CD4-positive, CD25-positive, alpha-beta regulatory T cell (primary cell): ENCODE results near the gene ARRDC3. TPM values are rescaled to one million over a fixed set of nuclear protein-coding genes. Genes with fewer than 3 reads are reported as not detected.
A peak's percentile ranks its signal among the peaks of the same experiment; 100 is the strongest.
"Not testable (repeated sequence)": the region's sequence is repeated elsewhere in the genome, so short reads cannot be mapped to it uniquely, and the experiment has no call there.

Source experiments
- ATAC-seq, 2 donors: fragments of 150-1000 bp; cut with Tn5 transposase; one replicate each; pipeline ENCODE4 v1.10.0; 2021; ENCODE audit warnings: low read depth in 2 of 2, moderate number of reproducible peaks in 2 of 2, moderate library complexity in 1 of 2
- DNase-seq, 3 donors: peaks; one replicate each; pipeline versions ENCODE4 v3.0.0 to v3.0.0-alpha.2; 2012 to 2022; ENCODE audit warnings: mixed read lengths in 1 of 3
- H3K27ac ChIP-seq: one replicate; pipeline ENCODE4 v1.7.0; 2013; ENCODE audit warnings: mild to moderate bottlenecking, low read length; ENCODE audit not compliant: insufficient read depth, poor library complexity, severe bottlenecking
- H3K27me3 ChIP-seq: one replicate; pipeline ENCODE4 v1.7.0; 2013; ENCODE audit warnings: low read length; ENCODE audit not compliant: control insufficient read depth, insufficient read depth
- H3K36me3 ChIP-seq: one replicate; pipeline ENCODE4 v1.7.0; 2013; ENCODE audit warnings: mild to moderate bottlenecking, low read length, moderate library complexity; ENCODE audit not compliant: control insufficient read depth, insufficient read depth
- H3K4me1 ChIP-seq: 2 replicates; pipeline ENCODE4 v1.7.0; 2013; ENCODE audit warnings: mild to moderate bottlenecking, low read length; ENCODE audit not compliant: insufficient read depth, control insufficient read depth, poor library complexity, severe bottlenecking
- H3K4me3 ChIP-seq: one replicate; pipeline ENCODE4 v1.7.0; 2013; ENCODE audit warnings: low read depth, mild to moderate bottlenecking, low read length, moderate library complexity
- H3K9me3 ChIP-seq, 2 experiments: 1 replicate in 1 of 2; 2 replicates in 1 of 2; pipeline ENCODE4 v1.7.0; 2013; ENCODE audit warnings: low read length in 2 of 2, mild to moderate bottlenecking in 1 of 2, moderate library complexity in 1 of 2; ENCODE audit not compliant: control insufficient read depth in 2 of 2
- H3K27ac Mint-ChIP-seq, 3 donors: one replicate each; pipeline ENCODE4 v1.8.0; 2020 to 2022; ENCODE audit warnings: mild to moderate bottlenecking in 3 of 3, mixed read lengths in 3 of 3, moderate library complexity in 2 of 3
- H3K27me3 Mint-ChIP-seq: one replicate; pipeline ENCODE4 v1.8.0; 2022; ENCODE audit warnings: mild to moderate bottlenecking, mixed read lengths
- H3K36me3 Mint-ChIP-seq: one replicate; pipeline ENCODE4 v1.8.0; 2020; ENCODE audit warnings: mixed read lengths
- H3K4me1 Mint-ChIP-seq, 4 donors: one replicate each; pipeline ENCODE4 v1.8.0; 2020 to 2022; ENCODE audit warnings: mixed read lengths in 4 of 4, mild to moderate bottlenecking in 1 of 4
- H3K4me3 Mint-ChIP-seq, 4 donors: one replicate each; pipeline ENCODE4 v1.8.0; 2020 to 2022; ENCODE audit warnings: mild to moderate bottlenecking in 4 of 4, mixed read lengths in 4 of 4, moderate library complexity in 3 of 4
- H3K9me3 Mint-ChIP-seq, 7 donors: one replicate each; pipeline ENCODE4 v1.8.0; 2020 to 2022; ENCODE audit warnings: mixed read lengths in 7 of 7, mild to moderate bottlenecking in 3 of 7, moderate library complexity in 2 of 7
- polyA plus RNA-seq, 4 donors: library from polyadenylated mRNA; unstranded; fragments of 300-500 nt; fragmentation: Illumina TruSeq; gene quantifications; one replicate each; pipeline ENCODE4 v1.2.3, GENCODE V29; 2021
- total RNA-seq: library from RNA; stranded (reverse); gene quantifications from one replicate; pipeline ENCODE4 v1.2.3, GENCODE V29; 2022

Gene ARRDC3
- total and polyA plus RNA-seq, 5 donors from 2014 or later: 102 to 228 (median 187) TPM

DNA sequence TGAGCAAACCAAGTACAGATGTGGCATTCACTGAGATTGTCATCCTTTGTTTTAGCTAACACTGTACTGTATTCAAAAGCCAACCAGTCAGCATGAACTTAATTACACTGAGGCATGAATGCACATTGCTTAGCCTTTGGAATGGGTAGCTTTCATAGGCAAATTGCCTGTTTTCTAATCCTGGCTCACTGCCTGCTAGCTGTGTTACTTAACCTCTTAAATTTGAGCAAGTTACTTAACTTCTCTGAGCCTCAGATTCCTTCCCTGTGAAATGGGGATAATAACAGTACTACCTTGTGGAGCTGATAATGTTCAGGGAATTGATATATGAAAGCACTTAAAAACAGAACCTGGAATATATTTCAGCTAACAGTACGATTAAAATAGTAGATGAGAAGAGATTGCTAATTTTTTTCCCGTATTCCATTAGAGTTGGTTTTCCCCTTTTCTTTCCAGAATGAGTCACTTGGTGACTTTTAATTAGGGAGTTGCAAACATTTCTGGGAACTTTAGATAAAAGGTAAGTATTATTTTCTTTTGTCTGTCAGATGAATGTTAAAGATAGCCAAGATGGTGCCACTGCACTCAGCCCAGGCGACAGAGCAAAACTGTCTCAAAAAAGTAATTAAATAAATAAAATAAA, 43.9 kb downstream of the ARRDC3 start:
- peaks cover 3% of the 10 kb centered on the region for H3K27me3 Mint-ChIP-seq
- H3K36me3 Mint-ChIP-seq: no peaks in the 10 kb centered on the region
- no peak overlapping the region for H3K27ac ChIP-seq
- no peak for DNase-seq
- H3K27me3 ChIP-seq: no peaks in the 10 kb centered on the region
- no peaks in the 10 kb centered on the region for H3K4me1 Mint-ChIP-seq
- H3K9me3 ChIP-seq: no peaks in the 10 kb centered on the region
- no peak for ATAC-seq
- no peak overlapping the region for H3K27ac Mint-ChIP-seq
- no peak overlapping the region for H3K4me3 ChIP-seq
- H3K4me1 ChIP-seq: no peaks in the 10 kb centered on the region
- no peaks in the 10 kb centered on the region for H3K9me3 Mint-ChIP-seq
- no peaks in the 10 kb centered on the region for H3K36me3 ChIP-seq
- no peak overlapping the region for H3K4me3 Mint-ChIP-seq

DNA sequence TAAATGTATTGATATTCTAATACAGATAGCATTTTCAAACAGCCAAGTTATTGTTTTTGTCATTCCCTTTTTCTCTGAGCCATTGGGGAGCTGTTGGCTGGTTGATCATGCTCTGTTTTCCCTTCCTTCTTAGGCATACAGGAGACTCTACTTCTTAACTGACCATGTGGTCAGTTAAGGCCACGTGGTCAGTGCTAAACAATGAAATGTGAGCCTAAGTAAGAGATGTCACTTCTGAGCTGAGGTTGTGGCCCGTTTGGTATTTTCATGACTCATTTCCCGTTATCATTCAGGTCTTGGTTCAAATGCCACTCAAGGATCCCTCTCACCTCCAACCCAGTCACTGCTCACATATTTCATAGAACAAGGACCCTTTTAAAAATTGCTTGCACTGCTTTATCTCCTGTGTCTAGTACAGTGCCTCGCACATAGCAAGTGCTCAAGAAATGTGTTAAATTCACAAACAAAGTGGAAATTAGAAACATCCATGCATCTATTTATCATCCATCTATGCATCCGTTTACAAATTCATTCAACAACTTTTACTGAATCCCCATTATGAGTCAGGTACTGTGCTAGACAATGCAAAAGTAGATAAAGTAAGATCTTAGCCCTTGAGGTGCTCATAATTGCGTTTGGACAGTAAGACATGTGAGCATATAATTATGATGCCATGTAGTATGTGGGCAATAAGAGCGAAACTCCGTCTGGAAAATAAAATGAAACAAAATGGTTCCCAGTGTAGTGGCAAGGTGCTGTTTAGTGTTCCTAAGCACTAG, 50.7 kb downstream of the ARRDC3 start:
- Histone ChIP-seq H3K4me3 (no peak overlapping the region), H3K4me1 (no peaks in the 10 kb centered on the region), H3K27me3 (no peaks in the 10 kb centered on the region), H3K27ac (no peak overlapping the region), H3K9me3 (no peaks in the 10 kb centered on the region), H3K36me3 (no peaks in the 10 kb centered on the region)
- H3K27me3 Mint-ChIP-seq: no peaks in the 10 kb centered on the region
- H3K4me1 Mint-ChIP-seq: peaks cover under 1 to 22% (median 10%) of the 10 kb centered on the region in 4 donors
- H3K9me3 Mint-ChIP-seq: no peaks in the 10 kb centered on the region
- peak in 1 of 3 donors; percentile 61 for DNase-seq
- H3K36me3 Mint-ChIP-seq: no peaks in the 10 kb centered on the region
- H3K27ac Mint-ChIP-seq: peak overlapping the region; percentile 13 to 82 (median 21)
- ATAC-seq: peak; percentile 57 to 69
- H3K4me3 Mint-ChIP-seq: no peak overlapping the region

DNA sequence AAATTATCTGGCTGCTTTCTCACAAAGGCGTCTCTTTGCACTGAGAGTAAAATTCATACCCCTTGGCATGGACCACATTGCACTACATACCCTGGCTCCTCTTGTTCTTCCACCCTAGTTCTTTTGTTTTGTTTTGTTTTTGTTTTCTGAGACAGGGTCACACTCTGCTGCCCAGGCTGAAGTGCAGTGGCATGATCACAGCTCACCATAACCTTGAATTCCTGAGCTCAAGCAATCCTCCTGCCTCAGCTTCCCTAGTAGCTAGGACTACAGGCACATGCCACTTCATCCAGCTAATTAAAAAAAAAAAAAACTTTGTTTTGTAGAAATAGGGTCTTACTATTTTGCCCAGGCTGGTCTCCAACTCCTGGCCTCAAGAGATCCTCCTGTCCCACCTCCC, 51.4 kb downstream of the ARRDC3 start:
- no peaks in the 10 kb centered on the region for H3K27me3 ChIP-seq
- H3K27ac ChIP-seq: no peak overlapping the region
- no peaks in the 10 kb centered on the region for H3K9me3 ChIP-seq
- Mint-ChIP-seq H3K4me3 (no peak overlapping the region), H3K27me3 (no peaks in the 10 kb centered on the region), H3K9me3 (no peaks in the 10 kb centered on the region), H3K4me1 (peaks cover 3 to 22% (median 10%) of the 10 kb centered on the region in 4 donors), H3K36me3 (no peaks in the 10 kb centered on the region), H3K27ac (peak overlapping the region; percentile 6 to 53 (median 21))
- ATAC-seq (no peak), DNase-seq (no peak)
- no peaks in the 10 kb centered on the region for H3K36me3 ChIP-seq
- H3K4me3 ChIP-seq: no peak overlapping the region
- no peaks in the 10 kb centered on the region for H3K4me1 ChIP-seq

DNA sequence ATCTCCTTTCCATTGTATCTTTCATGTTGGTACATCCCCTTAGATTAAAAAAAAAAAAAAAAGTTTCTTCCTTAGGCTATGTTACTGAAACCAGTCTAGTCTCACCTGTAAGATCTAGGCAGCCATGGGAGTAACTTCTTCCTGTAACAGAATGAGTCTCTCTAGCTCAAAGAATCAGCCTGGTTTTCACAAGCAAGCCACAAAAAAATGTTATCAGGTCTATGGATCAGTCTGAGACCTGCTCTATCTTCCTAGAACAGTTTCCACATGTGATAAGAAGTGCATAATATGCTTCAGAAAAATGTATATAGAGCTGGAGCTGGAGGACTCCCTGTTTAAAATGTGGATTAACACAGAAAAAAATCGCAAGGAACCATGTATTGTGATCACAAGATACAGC, 53.8 kb downstream of the ARRDC3 start:
- H3K27ac ChIP-seq: no peak overlapping the region
- H3K4me1 ChIP-seq: no peaks in the 10 kb centered on the region
- DNase-seq: peak in 1 of 3 donors; percentile 48
- no peak overlapping the region for H3K4me3 ChIP-seq
- H3K27me3 ChIP-seq: no peaks in the 10 kb centered on the region
- Mint-ChIP-seq H3K9me3 (no peaks in the 10 kb centered on the region), H3K27me3 (no peaks in the 10 kb centered on the region), H3K36me3 (no peaks in the 10 kb centered on the region), H3K4me3 (no peak overlapping the region), H3K4me1 (peaks cover 3 to 22% (median 10%) of the 10 kb centered on the region in 4 donors), H3K27ac (no peak overlapping the region)
- no peaks in the 10 kb centered on the region for H3K9me3 ChIP-seq
- H3K36me3 ChIP-seq: no peaks in the 10 kb centered on the region
- no peak for ATAC-seq

- no peaks in the 10 kb centered on the region for H3K36me3 Mint-ChIP-seq
- Histone ChIP-seq H3K4me1 (no peaks in the 10 kb centered on the region), H3K27me3 (no peaks in the 10 kb centered on the region), H3K9me3 (no peaks in the 10 kb centered on the region), H3K4me3 (no peak overlapping the region), H3K36me3 (no peaks in the 10 kb centered on the region), H3K27ac (no peak overlapping the region)
- DNase-seq (no peak), ATAC-seq (no peak)
- no peak overlapping the region for H3K4me3 Mint-ChIP-seq
- no peaks in the 10 kb centered on the region for H3K9me3 Mint-ChIP-seq
- peaks cover 3 to 22% (median 11%) of the 10 kb centered on the region in 4 donors for H3K4me1 Mint-ChIP-seq
- H3K27ac Mint-ChIP-seq: no peak overlapping the region
- H3K27me3 Mint-ChIP-seq: no peaks in the 10 kb centered on the region
Measured at GRCh38 chr5:91328743-91329142, 54.4 kb downstream of the ARRDC3 start.

GRCh38 chr5:91322981-91323380, 60.1 kb downstream of the ARRDC3 start:
- not testable (repeated sequence) for H3K9me3 Mint-ChIP-seq, H3K4me1 Mint-ChIP-seq, H3K27ac Mint-ChIP-seq, H3K36me3 Mint-ChIP-seq, H3K27me3 Mint-ChIP-seq, H3K27me3 ChIP-seq, H3K9me3 ChIP-seq, H3K36me3 ChIP-seq, H3K4me3 Mint-ChIP-seq, H3K4me1 ChIP-seq, H3K4me3 ChIP-seq, H3K27ac ChIP-seq, ATAC-seq, DNase-seq

DNA sequence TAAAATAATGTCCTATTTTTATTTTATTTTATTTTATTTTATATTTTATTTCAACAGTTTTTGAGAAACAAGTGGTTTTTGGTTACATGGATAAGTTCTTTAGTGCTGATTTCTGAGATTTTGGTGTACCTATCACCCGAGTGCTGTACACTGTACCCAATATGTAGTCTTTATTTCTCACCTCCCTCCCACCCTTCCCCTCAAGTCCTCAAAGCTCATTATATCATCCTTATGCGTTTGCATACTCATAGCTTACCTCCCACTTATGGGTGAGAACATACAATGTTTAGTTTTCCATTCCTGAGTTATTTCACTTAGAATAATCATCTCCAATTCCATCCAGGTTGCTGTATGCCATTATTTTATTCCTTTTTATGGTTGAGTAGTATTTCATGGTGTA, 63.5 kb downstream of the ARRDC3 start:
- no peak overlapping the region for H3K27ac ChIP-seq
- ATAC-seq (no peak), DNase-seq (no peak)
- no peaks in the 10 kb centered on the region for H3K36me3 ChIP-seq
- no peak overlapping the region for H3K27ac Mint-ChIP-seq
- H3K36me3 Mint-ChIP-seq: no peaks in the 10 kb centered on the region
- no peaks in the 10 kb centered on the region for H3K9me3 Mint-ChIP-seq
- peaks cover 6% of the 10 kb centered on the region for H3K4me1 ChIP-seq
- no peaks in the 10 kb centered on the region for H3K9me3 ChIP-seq
- no peaks in the 10 kb centered on the region for H3K27me3 Mint-ChIP-seq
- no peak overlapping the region for H3K4me3 Mint-ChIP-seq
- no peak overlapping the region for H3K4me3 ChIP-seq
- no peaks in the 10 kb centered on the region for H3K27me3 ChIP-seq
- H3K4me1 Mint-ChIP-seq: peaks cover 0 to 18% (median 8%) of the 10 kb centered on the region in 4 donors

GRCh38 chr5:91318724-91319123, 64.4 kb downstream of the ARRDC3 start:
- Histone ChIP-seq H3K9me3 (no peaks in the 10 kb centered on the region), H3K4me3 (no peak overlapping the region), H3K4me1 (peaks cover 15% of the 10 kb centered on the region), H3K27me3 (no peaks in the 10 kb centered on the region), H3K27ac (no peak overlapping the region), H3K36me3 (no peaks in the 10 kb centered on the region)
- ATAC-seq (no peak), DNase-seq (peak in 2 of 3 donors; percentile 33 to 58)
- Mint-ChIP-seq H3K4me1 (peaks cover 7 to 27% (median 16%) of the 10 kb centered on the region in 4 donors), H3K27ac (peak overlapping the region in 1 of 3 donors; percentile 63), H3K36me3 (no peaks in the 10 kb centered on the region), H3K27me3 (no peaks in the 10 kb centered on the region), H3K4me3 (peak overlapping the region in 1 of 4 donors; percentile 56), H3K9me3 (no peaks in the 10 kb centered on the region)
